Measurements from ENCODE around the gene CD200R1.

CD200R1 gene

GRCh38 chr3:112976953-112977352, 2.0 kb upstream of the CD200R1 start:
- TF ChIP-seq CTCF (IDR thresholded peaks at IDR 0.05; ENCODE audit: extremely low read depth, insufficient read depth, missing control alignments) = no peak
- in situ Hi-C loops (cut with MboI; ENCODE audit: low pct_unique_long_range_greater_than_20kb, low sequenced_read_pairs, unreplicated experiment) = loop anchor here (10.0 to 25.0 kb wide), 2 partner anchors 242 to 865 kb away; no protein-coding TSS in a partner anchor

GRCh38 chr3:112976001-112976400, 1.1 kb upstream of the CD200R1 start:
- DNase-seq (ENCODE audit: low spot score) = no peak
- in situ Hi-C loops (cut with MboI; ENCODE audit: low pct_unique_long_range_greater_than_20kb, low sequenced_read_pairs, unreplicated experiment) = loop anchor here (10.0 to 25.0 kb wide), 2 partner anchors 241 to 864 kb away; no protein-coding TSS in a partner anchor
- TF ChIP-seq CTCF (IDR thresholded peaks at IDR 0.05; ENCODE audit: extremely low read depth, insufficient read depth, missing control alignments) = no peak

More at GRCh38 chr3:112976953-112977352, 2.0 kb upstream of the CD200R1 start:
- no peak for DNase-seq (ENCODE audit: low spot score)

GRCh38 chr3:112974178-112974517, 755 bp downstream of the CD200R1 start:
- in situ Hi-C loops (cut with MboI; ENCODE audit: low pct_unique_long_range_greater_than_20kb, low sequenced_read_pairs, unreplicated experiment) = loop anchor here (10.0 kb wide), 1 partner anchor 239 kb away; no protein-coding TSS in a partner anchor
- TF ChIP-seq CTCF (IDR thresholded peaks at IDR 0.05; ENCODE audit: extremely low read depth, insufficient read depth, missing control alignments) = no peak
- no peak for DNase-seq (ENCODE audit: low spot score)

GRCh38 chr3:112973325-112974177, 1.4 kb downstream of the CD200R1 start:
- DNase-seq (ENCODE audit: low spot score) = peak; percentile 18
- in situ Hi-C loops (cut with MboI; ENCODE audit: low pct_unique_long_range_greater_than_20kb, low sequenced_read_pairs, unreplicated experiment) = loop anchor here (10.0 kb wide), 1 partner anchor 239 kb away; no protein-coding TSS in a partner anchor
- no peak for TF ChIP-seq CTCF (IDR thresholded peaks at IDR 0.05; ENCODE audit: extremely low read depth, insufficient read depth, missing control alignments)

- DNase-seq (ENCODE audit: low spot score) = no peak
- in situ Hi-C loops (cut with MboI; ENCODE audit: low pct_unique_long_range_greater_than_20kb, low sequenced_read_pairs, unreplicated experiment) = loop anchor here (10.0 kb wide), 1 partner anchor 237 kb away; no protein-coding TSS in a partner anchor
- TF ChIP-seq CTCF (IDR thresholded peaks at IDR 0.05; ENCODE audit: extremely low read depth, insufficient read depth, missing control alignments) = peak; percentile 19
Observed at GRCh38 chr3:112972158-112972557, 2.7 kb downstream of the CD200R1 start.

- DNase-seq (ENCODE audit: low spot score) = no peak
- in situ Hi-C loops (cut with MboI; ENCODE audit: low pct_unique_long_range_greater_than_20kb, low sequenced_read_pairs, unreplicated experiment) = no loop called here
- no peak for TF ChIP-seq CTCF (IDR thresholded peaks at IDR 0.05; ENCODE audit: extremely low read depth, insufficient read depth, missing control alignments)
Observed at GRCh38 chr3:112967828-112968227, 7.1 kb downstream of the CD200R1 start.
